Activated B cell treated with CpG ODN at 0.5 μM for 24 hours (primary cell): ENCODE results near the gene CGRRF1. TPM values are rescaled to one million over a fixed set of nuclear protein-coding genes. Genes with fewer than 3 reads are reported as not detected.

Experiments used
- ATAC-seq: fragments of 200-7000 bp; cut with Tn5 transposase; one replicate; pipeline ENCODE4 v1.10.0; 2021; ENCODE audit warnings: low read depth, mild to moderate bottlenecking, moderate library complexity
- CTCF ChIA-PET: fragments of 350-600 bp; sonication (Branson Sonifier 250); formaldehyde crosslinking; loops from one replicate; lab custom pipeline; 2021; ENCODE audit warnings: antibody characterized with exemption; lab: Charles Lee
- POLR2A ChIA-PET: fragments of 350-600 bp; sonication (Branson Sonifier 250); formaldehyde crosslinking; loops from one replicate; lab custom pipeline; 2021; ENCODE audit warnings: antibody characterized with exemption; lab: Charles Lee
- DNase-seq: peaks from one replicate; pipeline ENCODE4 v3.0.0; 2022
- H3K27ac Mint-ChIP-seq: one replicate; pipeline ENCODE4 v1.8.0; 2020; ENCODE audit warnings: mixed read lengths
- H3K27me3 Mint-ChIP-seq: one replicate; pipeline ENCODE4 v1.8.0; 2021; ENCODE audit warnings: mixed read lengths
- H3K36me3 Mint-ChIP-seq: one replicate; pipeline ENCODE4 v1.8.0; 2021; ENCODE audit warnings: low read depth, mixed read lengths
- H3K4me1 Mint-ChIP-seq: one replicate; pipeline ENCODE4 v1.8.0; 2021; ENCODE audit warnings: mixed read lengths
- H3K4me3 Mint-ChIP-seq: one replicate; pipeline ENCODE4 v1.8.0; 2020; ENCODE audit warnings: mild to moderate bottlenecking, mixed read lengths
- H3K9me3 Mint-ChIP-seq: one replicate; pipeline ENCODE4 v1.8.0; 2020; ENCODE audit warnings: mixed read lengths
- CTCF ChIP-seq: fragments of 200-600 bp; IDR thresholded peaks from one replicate; pipeline ENCODE4 v1.8.0; 2022; ENCODE audit warnings: antibody characterized with exemption, mild to moderate bottlenecking
- intact Hi-C: fragments of 100-400 bp; cut with micrococcal nuclease; formaldehyde crosslinking; loops from one replicate; pipeline ENCODE4 v1.15.1; 2024
- total RNA-seq: library from RNA; stranded (reverse); gene quantifications from 2 replicates; pipeline ENCODE4 v1.2.3, GENCODE V29; 2022

CGRRF1 gene
- total RNA-seq, 1 donor from 2014 or later, result 11.9 TPM

- Mint-ChIP-seq H3K36me3 (peaks cover 2% of the 10 kb centered on the region), H3K27ac (peak overlapping the region; percentile 83), H3K27me3 (peaks cover 4% of the 10 kb centered on the region), H3K4me3 (peak overlapping the region; percentile 87), H3K4me1 (peaks cover 28% of the 10 kb centered on the region), H3K9me3 (no peaks in the 10 kb centered on the region)
- ATAC-seq (peak; percentile 33), DNase-seq (peak; percentile 71)
- POLR2A ChIA-PET, result interaction anchor here (1.1 to 3.5 kb wide), 9 partner anchors 56 to 316 kb away, joined by 3 to 67 read pairs (median 9); partner anchors contain the start of genes CDKN3, CGRRF1 and GMFB
- no peak for TF ChIP-seq CTCF
- CTCF ChIA-PET, result interaction anchor here (0.7 to 6.3 kb wide), 24 partner anchors 8 to 596 kb away, joined by 3 to 78 read pairs (median 5); partner anchors contain the start of gene GCH1
- intact Hi-C loops, result loop anchor here (1.0 to 5.0 kb wide), 14 partner anchors 76 to 953 kb away; partner anchors contain the start of genes FBXO34 and GCH1
Observed at GRCh38 chr14:54564868-54565784, 55.4 kb downstream of the CGRRF1 start.

- intact Hi-C loops, result loop anchor here (1.0 to 5.0 kb wide), 12 partner anchors 57 to 1413 kb away; partner anchors contain the start of genes CGRRF1, DDHD1, FBXO34 and GCH1
- POLR2A ChIA-PET, result interaction anchor here (1.0 to 3.5 kb wide), 8 partner anchors 17 to 315 kb away, joined by 3 to 67 read pairs (median 8); partner anchors contain the start of genes CGRRF1 and GMFB
- H3K9me3 Mint-ChIP-seq, result no peaks in the 10 kb centered on the region
- peaks cover 2% of the 10 kb centered on the region for H3K36me3 Mint-ChIP-seq
- DNase-seq (peak; percentile 75), ATAC-seq (peak; percentile 62)
- peaks cover 28% of the 10 kb centered on the region for H3K4me1 Mint-ChIP-seq
- CTCF ChIA-PET, result interaction anchor here (0.7 to 6.3 kb wide), 14 partner anchors 9 to 595 kb away, joined by 3 to 48 read pairs (median 4); partner anchors contain the start of genes CGRRF1 and GCH1
- peak overlapping the region; percentile 87 for H3K4me3 Mint-ChIP-seq
- H3K27ac Mint-ChIP-seq, result peak overlapping the region; percentile 83
- no peak for TF ChIP-seq CTCF
- peaks cover 4% of the 10 kb centered on the region for H3K27me3 Mint-ChIP-seq
Observed at GRCh38 chr14:54565785-54566409, 56.2 kb downstream of the CGRRF1 start.

- POLR2A ChIA-PET, result interaction anchor here (0.5 to 3.5 kb wide), 16 partner anchors 18 to 506 kb away, joined by 3 to 67 read pairs (median 3); partner anchors contain the start of genes CGRRF1 and GMFB
- CTCF ChIA-PET, result interaction anchor here (0.9 to 6.3 kb wide), 14 partner anchors 57 to 336 kb away, joined by 3 to 48 read pairs (median 5); partner anchors contain the start of genes CGRRF1 and GCH1
- Mint-ChIP-seq H3K4me1 (peaks cover 28% of the 10 kb centered on the region), H3K4me3 (peak within 1 kb of the TSS; percentile 99), H3K27me3 (peaks cover 4% of the 10 kb centered on the region), H3K9me3 (no peaks in the 10 kb centered on the region), H3K36me3 (peaks cover 4% of the 10 kb centered on the region), H3K27ac (peak within 1 kb of the TSS; percentile 96)
- no peak for TF ChIP-seq CTCF
- peak; percentile 30 for ATAC-seq
- peak; percentile 63 for DNase-seq
- intact Hi-C loops, result loop anchor here (1.0 to 5.0 kb wide), 11 partner anchors 57 to 1414 kb away; partner anchors contain the start of genes CGRRF1, CNIH1, DDHD1 and FBXO34
Observed at GRCh38 chr14:54566410-54567223, 56.9 kb downstream of the CGRRF1 start, which contains the start of gene SAMD4A. TSS of gene SAMD4A (plus strand) at chr14:54567128. CDS start at chr14:54567917, 789 bp downstream.

- POLR2A ChIA-PET, result interaction anchor here (0.7 to 3.5 kb wide), 15 partner anchors 10 to 505 kb away, joined by 3 to 67 read pairs (median 3); partner anchors contain the start of gene CGRRF1
- peaks cover 7% of the 10 kb centered on the region for H3K36me3 Mint-ChIP-seq
- no peak for TF ChIP-seq CTCF
- peaks cover 5% of the 10 kb centered on the region for H3K9me3 Mint-ChIP-seq
- ATAC-seq, result peak; percentile 2
- peaks cover 28% of the 10 kb centered on the region for H3K4me1 Mint-ChIP-seq
- CTCF ChIA-PET, result interaction anchor here (0.9 to 6.3 kb wide), 10 partner anchors 58 to 336 kb away, joined by 3 to 48 read pairs (median 4); partner anchors contain the start of genes CGRRF1 and GCH1
- intact Hi-C loops, result loop anchor here (1.0 to 5.0 kb wide), 7 partner anchors 60 to 1414 kb away; partner anchors contain the start of genes CNIH1, DDHD1, FBXO34 and MAPK1IP1L
- DNase-seq, result no peak
- peaks cover 3% of the 10 kb centered on the region for H3K27me3 Mint-ChIP-seq
- peak overlapping the region; percentile 99 for H3K4me3 Mint-ChIP-seq
- H3K27ac Mint-ChIP-seq, result peak overlapping the region; percentile 96
Observed at GRCh38 chr14:54567224-54567638, 57.5 kb downstream of the CGRRF1 start.
